GM19035 (cell line): ENCODE results near the gene PLXNA4.

Source experiments
- ATAC-seq: cut with Tn5 transposase; IDR thresholded peaks from one replicate; pipeline ENCODE4 v1.9.1; 2021; ENCODE audit not compliant: unreplicated experiment

The PLXNA4 gene

GRCh38 chr7:132078891-132079735, 497.2 kb downstream of the PLXNA4 start:
- no peak for ATAC-seq

DNA sequence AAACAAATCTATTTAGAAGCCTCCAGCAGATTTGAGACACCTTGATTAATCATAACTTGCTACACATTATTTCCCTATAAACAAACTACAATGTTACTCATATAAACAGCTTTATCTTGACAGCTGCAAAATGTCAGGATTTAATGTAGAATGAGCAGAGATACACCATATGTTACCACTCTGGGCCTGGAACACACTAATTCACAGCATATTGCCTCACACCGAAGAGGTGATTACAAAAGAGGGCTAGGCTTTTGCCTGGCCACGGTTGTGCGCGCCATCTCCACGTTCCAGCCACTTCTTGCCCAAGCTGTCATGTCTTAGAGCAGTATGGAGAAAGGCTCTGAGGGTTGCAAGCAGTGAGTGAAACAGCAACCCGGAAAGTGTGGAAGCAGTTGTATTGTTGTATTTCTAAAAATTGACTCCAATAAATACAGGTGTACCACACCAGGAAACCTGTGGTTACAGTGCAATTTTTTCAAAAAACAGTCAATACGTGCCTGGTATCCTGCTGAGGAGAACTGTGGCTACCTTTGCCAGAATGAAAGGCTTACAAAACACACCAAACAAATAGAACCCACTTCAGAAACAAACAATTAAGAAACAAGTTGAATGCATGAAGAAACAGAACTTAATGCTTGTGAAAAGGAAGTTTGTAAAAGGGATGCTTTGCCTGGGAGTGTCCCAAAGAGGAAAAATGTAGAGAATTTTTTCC, 498.1 kb downstream of the PLXNA4 start:
- no peak for ATAC-seq

DNA sequence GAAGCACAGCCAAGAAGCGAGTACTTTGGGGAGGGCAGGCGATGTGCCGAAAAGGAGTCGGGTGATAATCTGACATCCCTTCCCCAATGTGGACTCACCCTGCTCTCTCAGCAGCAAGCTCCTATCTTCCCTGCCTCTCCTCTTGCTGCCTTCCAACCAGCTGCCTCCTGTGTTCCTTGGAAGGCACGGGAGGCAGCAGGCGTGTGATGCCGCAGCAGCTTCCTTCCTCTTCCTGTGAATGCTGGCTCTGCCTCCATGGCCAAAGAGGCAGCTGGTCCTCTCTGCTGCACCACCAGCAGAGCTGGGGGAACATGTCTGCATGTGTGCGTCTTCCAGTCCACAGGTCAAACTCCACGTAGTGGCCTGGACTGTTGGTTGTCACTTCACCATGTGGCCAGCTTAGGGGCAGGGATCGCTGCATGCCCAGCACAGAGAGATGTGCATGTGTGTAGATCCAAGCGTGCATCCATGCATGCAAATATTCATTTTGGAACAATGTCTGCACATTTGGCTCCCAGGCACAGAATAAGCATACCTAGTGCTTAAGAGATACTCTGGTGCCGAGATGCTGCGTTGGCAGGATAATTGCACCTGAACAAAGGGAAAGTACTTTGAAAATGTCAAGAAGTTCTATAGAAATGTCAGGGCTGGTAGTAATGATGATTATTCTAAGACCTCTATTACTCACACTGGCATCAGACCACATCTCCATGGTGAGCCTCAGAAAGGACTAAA, 499.8 kb downstream of the PLXNA4 start:
- no peak for ATAC-seq

DNA sequence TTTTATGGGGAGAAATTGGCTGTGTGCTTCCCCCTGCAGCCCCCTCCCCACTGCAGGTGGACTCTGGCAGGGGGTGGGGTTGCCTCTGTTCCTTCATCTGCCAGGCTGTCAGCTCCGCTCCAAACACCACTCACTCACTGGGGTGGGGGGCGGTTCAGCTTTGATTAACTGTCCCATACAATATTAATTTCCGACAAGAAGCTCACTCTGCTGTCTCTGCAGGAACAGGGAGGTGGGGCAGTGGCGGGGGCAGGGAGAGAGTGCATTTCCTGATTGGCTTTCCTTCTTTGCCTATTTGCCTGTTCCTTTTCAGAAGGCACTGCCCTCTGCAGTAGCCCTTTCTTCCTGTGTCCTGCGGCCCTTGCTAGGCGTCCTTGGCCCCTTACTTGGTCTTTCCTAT, 500.8 kb downstream of the PLXNA4 start:
- ATAC-seq = no peak

GRCh38 chr7:132073920-132074589, 502.2 kb downstream of the PLXNA4 start:
- no peak for ATAC-seq
